Stimulated activated CD4-positive, alpha-beta T cell treated with anti-CD3 and anti-CD28 coated beads, Interleukin-1b, Interleukin-23, amount 100 ng/mL, for 48 hours (primary cell): ENCODE results near the gene GALNT13.

Experiments used
- DNase-seq: peaks from one replicate; pipeline ENCODE4 v3.0.0-alpha.2; 2020

GALNT13 gene

GRCh38 chr2:153871231-153872221 lies at the start of gene GALNT13:
GALNT13 (plus strand) TSS chr2:153871922.
- no peak for DNase-seq

GRCh38 chr2:153823880-153824279 lies 47.8 kb upstream of the GALNT13 start:
- DNase-seq, result no peak

GRCh38 chr2:153828335-153828734 lies 43.4 kb upstream of the GALNT13 start:
- DNase-seq, result no peak

GRCh38 chr2:153834662-153835061 lies 37.1 kb upstream of the GALNT13 start:
- DNase-seq, result no peak

DNA sequence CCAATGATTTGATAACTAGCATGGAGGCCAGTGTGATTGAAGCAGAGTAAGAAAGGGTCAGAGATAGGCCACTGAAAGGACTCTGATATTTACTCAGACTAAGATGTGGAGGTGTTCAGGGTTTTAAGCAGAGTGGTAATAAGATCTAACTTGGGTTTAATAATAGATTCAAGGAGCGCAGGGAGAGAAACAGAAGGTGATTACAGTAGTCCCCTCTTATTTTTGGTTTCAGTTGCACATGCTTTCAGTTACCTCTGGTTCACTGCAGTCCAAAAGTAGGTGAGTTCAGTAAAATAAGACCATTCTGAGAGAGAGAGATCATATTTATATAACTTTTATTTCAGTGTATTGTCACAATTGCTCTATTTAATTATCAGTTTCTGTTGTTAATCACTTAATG lies 13.5 kb upstream of the GALNT13 start:
- DNase-seq, result no peak

DNA sequence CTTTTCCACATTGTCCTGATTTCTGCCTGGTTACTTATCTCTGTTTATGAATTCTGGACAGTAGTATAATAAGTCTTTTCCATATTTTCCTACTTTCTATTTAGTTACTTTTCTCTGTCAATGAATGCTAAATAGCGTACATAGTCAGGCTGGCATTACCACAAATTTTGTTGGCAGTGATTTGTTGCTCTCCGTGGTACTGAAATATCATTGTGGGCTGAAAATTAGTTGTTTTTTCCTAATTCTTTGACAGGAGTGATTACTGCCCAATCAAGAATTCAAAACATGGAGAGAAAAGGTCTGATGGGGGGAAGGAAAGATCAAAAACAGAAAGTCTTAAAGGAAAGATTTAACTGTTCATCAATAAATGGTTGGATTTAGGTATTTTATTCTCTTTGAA lies 7.7 kb upstream of the GALNT13 start:
- DNase-seq, result no peak

- DNase-seq, result no peak
These were observed 5.1 kb upstream of the GALNT13 start for GRCh38 chr2:153866595-153866994.

GRCh38 chr2:153870308-153870707 lies 1.4 kb upstream of the GALNT13 start:
- no peak for DNase-seq

DNA sequence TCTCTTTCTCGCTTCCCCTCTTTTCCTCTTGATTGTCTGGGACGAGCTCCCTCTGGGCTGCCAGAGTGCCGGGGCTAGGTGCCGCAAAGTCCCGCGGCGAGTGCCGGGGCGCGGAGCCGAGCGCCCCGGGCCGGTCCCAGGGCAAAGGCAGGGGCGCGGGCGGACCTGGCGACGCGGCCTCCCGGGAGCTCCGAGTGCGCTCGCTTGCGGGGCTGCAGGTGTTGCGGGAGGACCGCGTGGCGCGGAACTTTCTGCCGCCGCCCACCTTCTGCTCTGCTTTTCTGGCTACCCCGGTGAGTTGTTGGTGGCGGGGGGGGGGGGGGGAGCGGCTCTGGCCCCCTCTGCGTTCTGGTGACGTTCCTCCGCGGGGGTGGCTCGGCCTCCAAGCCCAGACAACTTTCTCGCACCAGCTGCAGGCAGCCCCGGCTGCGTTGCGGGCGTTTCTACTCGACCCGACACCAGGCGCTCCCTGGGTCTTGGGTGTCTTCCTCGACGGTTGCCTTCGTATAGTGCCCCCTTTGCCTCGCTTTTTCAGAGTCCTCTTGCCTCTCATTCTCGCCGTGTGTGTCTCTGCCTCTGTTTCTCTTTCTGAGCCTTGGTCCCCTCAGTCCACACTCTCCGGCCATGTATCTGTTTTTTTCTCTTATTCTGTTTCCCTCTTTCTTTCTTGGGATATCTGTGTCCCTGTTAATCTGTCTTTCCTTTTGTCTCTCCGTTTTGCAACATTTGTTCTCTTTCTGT lies 759 bp downstream of the GALNT13 start:
- DNase-seq, result no peak

- no peak for DNase-seq
These were observed 1.6 kb downstream of the GALNT13 start for GRCh38 chr2:153873052-153874048.

- no peak for DNase-seq
These were observed 4.2 kb downstream of the GALNT13 start for GRCh38 chr2:153875801-153876466.

- DNase-seq, result no peak
These were observed 9.2 kb downstream of the GALNT13 start for GRCh38 chr2:153880926-153881325.

- no peak for DNase-seq
These were observed 15.1 kb downstream of the GALNT13 start for GRCh38 chr2:153886833-153887232.

GRCh38 chr2:153890576-153890975 lies 18.9 kb downstream of the GALNT13 start:
- no peak for DNase-seq

DNA sequence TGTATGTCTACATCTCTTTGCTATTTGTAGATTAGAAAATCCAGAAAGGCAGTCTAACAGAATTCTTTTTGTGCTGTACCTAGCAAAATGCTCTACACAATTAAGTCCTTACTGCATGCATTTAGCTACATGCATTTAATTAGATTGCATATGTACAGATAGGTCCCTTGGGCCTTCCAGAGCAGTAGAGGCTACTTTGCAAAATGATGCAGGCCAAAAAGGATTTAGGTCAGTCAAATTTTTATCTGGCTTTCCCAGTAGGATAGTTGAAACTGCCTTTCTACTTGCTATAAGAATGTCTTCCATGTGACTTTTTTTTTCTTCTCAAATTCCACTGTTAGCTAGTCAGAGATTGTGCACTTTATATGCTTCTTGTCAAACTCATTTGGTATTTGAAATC lies 19.3 kb downstream of the GALNT13 start:
- DNase-seq, result no peak

- no peak for DNase-seq
These were observed 41.2 kb downstream of the GALNT13 start for GRCh38 chr2:153912798-153913396.

- no peak for DNase-seq
These were observed 45.8 kb downstream of the GALNT13 start for GRCh38 chr2:153917570-153917969.

- no peak for DNase-seq
These were observed 63.8 kb downstream of the GALNT13 start for GRCh38 chr2:153935511-153935910.

GRCh38 chr2:153939124-153939796 lies 67.5 kb downstream of the GALNT13 start:
- DNase-seq, result no peak

- no peak for DNase-seq
These were observed 68.8 kb downstream of the GALNT13 start for GRCh38 chr2:153940511-153940910.

DNA sequence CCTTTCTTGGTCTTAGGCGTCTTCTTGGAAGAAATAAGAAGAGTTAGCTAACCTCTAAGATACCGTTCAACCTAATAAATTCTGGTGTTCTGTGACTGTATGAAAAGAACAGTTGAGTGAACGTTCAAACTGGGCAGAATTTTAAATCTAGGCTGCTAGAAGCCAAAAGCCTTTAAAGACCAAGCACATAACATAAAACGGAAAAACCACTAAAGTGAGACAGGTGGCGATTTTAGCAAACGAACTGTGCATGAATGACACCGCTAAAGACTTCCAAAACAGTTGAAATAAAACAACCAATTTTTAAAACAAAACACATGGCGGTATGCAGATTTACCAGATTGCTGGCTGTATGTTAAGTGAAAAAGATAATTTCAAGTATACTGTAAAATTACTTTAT lies 73.1 kb downstream of the GALNT13 start:
- no peak for DNase-seq
